Jurkat, Clone E6-1 (cell line): ENCODE data around the gene TMEM132D. TPM values are rescaled to one million over a fixed set of nuclear protein-coding genes. Genes with fewer than 3 reads are reported as not detected.
A peak's percentile ranks its signal among the peaks of the same experiment; 100 is the strongest.
"Not testable (repeated sequence)": the region's sequence is repeated elsewhere in the genome, so short reads cannot be mapped to it uniquely, and the experiment has no call there.

Experiments used
- DNase-seq: peaks from one replicate; pipeline ENCODE4 v3.0.0-alpha.2; 2011; ENCODE audit warnings: low read depth, low spot score
- H3K4me3 ChIP-seq: 2 replicates; pipeline ENCODE4 v1.5.1; 2011; ENCODE audit warnings: mild to moderate bottlenecking, low read length, control low read depth, moderate library complexity
- polyA plus RNA-seq: library from polyadenylated mRNA; unstranded; fragments of >200 nt; gene quantifications from one replicate; pipeline ENCODE4 v1.2.1, GENCODE V29; 2012; ENCODE audit warnings: missing spikeins; ENCODE audit not compliant: insufficient read length, insufficient read depth

The TMEM132D gene
- not detected for polyA plus RNA-seq

- DNase-seq: no peak
- H3K4me3 ChIP-seq: no peak within 1 kb of the TSS
These were observed at the start of gene TMEM132D for GRCh38 chr12:129903956-129904829. Gene TMEM132D (minus strand): TSS chr12:129904025.

- no peak overlapping the region for H3K4me3 ChIP-seq
- no peak for DNase-seq
These were observed 45.8 kb upstream of the TMEM132D start for GRCh38 chr12:129949651-129950050.

- no peak overlapping the region for H3K4me3 ChIP-seq
- DNase-seq: no peak
These were observed 37.8 kb upstream of the TMEM132D start for GRCh38 chr12:129941618-129942017.

GRCh38 chr12:129938089-129938488 lies 34.3 kb upstream of the TMEM132D start:
- H3K4me3 ChIP-seq: no peak overlapping the region
- DNase-seq: no peak

DNA sequence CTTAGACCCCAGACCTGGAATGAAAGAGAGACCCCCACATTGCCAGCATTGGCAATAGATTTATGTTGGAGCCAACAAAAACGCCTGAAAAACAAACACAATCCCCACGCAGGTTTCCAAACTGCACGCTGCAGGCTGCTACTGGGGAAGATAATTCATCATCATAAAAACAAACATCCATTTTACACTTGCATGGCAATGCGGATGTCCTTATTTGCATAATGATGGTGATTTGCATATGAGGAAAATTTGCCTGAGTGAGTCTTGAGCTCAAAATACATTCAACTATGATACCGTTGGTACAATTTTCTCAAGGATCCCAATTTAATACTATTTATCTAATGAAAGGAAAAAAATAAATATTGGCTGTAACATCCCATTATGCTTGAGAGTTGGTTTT lies 33.6 kb upstream of the TMEM132D start:
- no peak overlapping the region for H3K4me3 ChIP-seq
- no peak for DNase-seq

DNA sequence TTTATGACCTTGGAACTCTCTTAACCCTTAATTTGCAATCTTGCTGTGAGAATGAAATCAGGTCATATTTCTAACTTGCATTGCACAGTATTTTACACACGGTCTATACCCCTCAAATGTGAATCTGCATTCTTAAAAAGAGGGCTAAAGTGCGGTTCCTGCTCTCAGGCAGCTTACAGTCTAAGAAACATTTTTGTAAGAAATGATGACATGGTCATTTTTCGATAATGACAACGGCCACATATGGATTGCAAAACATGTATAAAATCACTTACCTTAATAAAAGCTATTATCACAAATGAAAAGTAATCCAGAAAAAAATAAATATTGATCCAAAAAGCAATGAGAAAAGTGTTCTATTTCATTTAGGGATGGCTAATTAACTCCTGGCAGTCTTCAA lies 24.8 kb upstream of the TMEM132D start:
- no peak for DNase-seq
- H3K4me3 ChIP-seq: no peak overlapping the region

DNA sequence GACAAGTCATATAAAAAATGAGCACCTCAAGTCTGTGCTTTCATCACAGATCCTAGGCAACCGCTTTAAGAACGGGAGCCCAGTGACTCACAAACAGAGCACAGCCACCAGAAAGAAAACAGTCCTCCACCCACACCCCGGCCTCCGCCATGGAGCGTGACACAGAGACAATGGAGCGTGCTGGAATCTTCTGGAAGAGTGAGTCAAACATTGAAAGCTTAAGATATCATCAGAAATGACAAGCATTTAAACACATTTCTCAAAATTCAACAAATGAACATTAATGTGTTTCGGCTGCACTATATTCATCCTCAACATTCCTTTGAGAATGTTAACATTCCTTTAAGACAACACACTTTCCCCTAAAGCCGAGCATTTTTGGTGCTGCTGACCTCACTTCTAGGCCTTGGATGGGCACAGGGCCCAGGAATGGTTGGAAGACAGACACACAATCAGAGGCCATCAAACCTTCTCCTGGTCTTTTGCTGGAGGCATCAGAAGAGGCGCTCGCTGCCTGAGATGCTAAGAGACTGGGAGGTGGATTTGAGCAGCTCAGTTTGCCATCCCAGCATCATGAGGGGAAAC lies 23.6 kb upstream of the TMEM132D start:
- no peak for DNase-seq
- H3K4me3 ChIP-seq: no peak overlapping the region

DNA sequence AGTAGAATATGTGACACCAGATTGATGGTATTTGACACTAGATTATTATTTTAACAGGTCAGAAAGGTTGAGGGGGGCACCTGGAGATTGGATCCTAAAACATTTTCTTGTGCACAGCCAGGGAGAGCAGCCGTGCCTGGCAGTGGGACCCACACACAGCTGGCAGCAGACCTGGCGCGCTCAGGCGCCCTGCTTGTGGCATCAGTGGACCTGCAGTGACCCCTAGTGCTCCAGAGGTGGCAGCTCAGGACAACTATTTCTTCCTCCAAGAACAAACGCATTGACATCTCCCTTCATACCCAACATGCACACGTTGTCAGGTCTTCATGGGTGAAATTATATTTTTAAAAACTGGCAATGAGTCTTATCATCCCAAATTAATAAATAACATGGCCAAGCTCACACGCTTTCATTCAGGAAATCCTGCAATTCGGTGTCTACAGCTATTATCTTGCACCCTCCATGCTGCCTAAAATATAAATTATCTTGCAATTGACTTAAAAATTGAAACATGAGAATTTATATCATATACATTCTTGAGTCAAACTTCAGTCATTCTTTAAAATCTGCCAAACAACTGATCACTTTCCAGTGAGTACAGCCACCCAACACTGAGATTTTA lies 7.7 kb upstream of the TMEM132D start:
- DNase-seq: peak; percentile 54
- no peak overlapping the region for H3K4me3 ChIP-seq

- no peak overlapping the region for H3K4me3 ChIP-seq
These were observed 5.5 kb upstream of the TMEM132D start for GRCh38 chr12:129909051-129910020.

DNA sequence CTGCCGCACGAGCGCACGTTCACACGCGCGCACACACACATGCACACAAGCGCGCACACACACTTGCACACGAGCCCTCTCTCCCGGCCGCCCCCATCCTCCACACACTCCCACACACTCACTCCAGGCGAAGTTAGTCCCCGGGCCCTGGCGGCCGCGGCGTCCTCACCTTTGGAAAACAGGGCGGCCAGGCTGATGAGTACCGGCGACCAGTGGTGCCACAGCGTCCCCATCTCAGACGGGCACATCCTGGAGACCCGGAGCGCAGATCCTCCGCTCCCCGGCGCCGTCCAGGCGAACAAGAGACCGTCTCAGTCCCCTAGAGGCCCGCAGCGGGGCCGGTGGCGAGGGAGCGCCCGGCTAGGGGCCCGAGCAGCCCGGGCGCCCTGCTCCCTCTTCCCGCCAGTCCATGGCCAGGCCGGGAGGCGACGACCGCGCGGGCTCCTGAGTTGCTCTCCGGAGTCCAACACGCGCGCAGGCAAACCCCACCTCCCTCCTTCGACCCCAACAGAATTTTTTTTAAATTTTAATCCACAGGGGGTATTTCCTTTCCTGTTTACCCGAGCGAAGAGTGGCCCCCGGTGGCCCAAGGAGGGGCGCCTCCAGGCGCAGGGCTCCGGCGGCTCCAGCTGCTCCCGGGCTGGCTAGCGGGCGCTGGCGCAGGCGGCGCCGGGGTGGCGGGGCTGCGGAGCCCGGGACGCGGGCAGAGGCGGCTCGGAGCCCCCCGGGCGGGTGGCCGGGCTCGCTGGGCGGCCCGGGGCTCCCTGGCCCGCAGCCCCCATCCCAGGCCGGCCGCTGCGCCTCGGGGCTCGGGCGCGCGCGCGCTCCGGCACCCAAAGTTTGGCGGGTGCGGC lies 506 bp downstream of the TMEM132D start:
- no peak overlapping the region for H3K4me3 ChIP-seq
- DNase-seq: no peak

More at GRCh38 chr12:129909051-129910020, 5.5 kb upstream of the TMEM132D start:
- DNase-seq: no peak

DNA sequence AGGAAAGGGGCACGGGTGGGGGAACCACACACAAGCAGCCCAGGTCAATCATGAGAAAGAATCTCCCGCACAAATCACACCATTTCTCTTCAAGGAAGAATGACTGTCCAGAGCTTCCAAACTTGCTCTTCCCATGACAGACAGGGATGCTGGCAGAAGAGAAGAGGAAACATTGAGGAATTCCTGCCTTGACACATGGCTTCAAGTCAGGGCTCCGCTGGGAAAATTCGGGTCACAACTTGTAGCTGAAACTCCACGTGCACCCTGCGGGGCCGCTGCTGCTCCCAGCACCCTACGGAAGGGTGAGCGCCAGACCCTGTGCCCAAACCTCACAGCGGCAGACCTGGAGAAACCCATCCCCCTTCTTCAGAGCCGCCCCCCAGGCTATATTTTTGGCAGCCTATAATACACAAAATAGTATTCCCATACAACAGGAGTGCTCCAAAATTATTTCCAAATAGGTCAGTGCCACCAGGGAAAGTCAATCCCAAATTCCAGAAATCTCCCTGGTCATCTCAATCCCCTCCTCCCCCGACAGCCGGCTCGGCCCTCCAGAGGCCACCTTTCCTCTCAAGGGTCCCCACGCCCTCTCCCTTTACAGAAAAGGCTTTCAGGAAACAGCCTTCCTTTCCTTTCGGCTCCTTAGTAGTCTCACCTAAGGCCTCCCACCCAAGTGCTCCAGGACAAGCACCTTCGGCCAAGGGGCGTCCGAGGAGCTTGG lies 1.3 kb downstream of the TMEM132D start:
- no peak for DNase-seq
- H3K4me3 ChIP-seq: no peak overlapping the region

DNA sequence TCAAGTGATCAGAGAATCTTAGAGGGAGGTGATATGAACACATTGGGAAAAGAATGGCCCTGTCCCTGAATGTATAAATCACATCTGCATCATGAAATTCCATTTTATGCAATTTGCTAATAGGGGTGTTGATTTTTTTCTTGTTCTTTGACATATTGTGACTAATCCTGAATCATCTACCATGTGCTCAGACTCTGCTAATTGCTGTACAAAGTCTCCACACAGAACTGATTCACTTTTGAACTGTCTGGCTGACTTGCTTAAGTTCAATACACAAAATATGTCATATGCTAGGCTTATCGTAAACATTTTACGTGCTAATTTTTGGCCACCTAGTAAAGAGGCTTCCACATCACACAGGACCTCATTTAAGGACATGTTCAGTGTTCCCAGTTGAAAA lies 2.6 kb downstream of the TMEM132D start:
- no peak overlapping the region for H3K4me3 ChIP-seq
- no peak for DNase-seq

DNA sequence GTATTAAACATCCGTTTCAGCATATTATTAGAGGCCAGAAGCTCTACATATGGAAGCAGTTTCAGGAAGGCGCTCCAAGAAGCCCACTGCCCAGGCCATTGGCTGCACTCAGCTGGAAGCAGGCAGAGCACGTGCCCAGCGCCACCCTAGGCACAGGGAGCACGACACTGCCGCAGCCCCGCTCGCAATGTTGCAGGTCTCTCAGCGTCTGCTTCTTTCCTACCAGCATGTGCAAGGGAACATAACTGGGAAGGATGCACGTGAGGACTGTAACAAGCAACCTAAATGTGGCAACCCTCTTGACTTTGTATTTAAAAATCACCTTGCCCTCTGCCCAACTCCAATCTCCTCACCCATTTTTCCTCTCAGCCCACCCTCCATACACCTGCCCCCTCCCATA lies 3.5 kb downstream of the TMEM132D start:
- DNase-seq: no peak
- H3K4me3 ChIP-seq: no peak overlapping the region

DNA sequence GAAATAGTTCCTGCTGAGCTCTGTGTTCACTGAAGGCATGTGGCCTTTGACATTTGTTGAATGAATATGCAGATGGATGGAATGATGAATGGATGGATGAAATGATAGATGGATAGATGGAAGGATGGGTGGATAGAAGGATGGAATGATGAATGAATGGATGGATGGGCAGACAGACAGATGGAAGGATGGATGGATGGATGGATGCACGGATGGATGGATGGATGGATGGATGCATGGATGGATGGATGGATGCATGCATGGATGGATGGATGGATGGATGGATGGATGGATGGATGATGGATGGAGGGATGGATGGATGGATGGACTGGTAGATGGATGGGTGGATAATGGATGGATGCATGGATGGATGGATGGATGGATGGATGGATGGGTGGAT lies 4.8 kb downstream of the TMEM132D start:
- not testable (repeated sequence) for DNase-seq, H3K4me3 ChIP-seq

DNA sequence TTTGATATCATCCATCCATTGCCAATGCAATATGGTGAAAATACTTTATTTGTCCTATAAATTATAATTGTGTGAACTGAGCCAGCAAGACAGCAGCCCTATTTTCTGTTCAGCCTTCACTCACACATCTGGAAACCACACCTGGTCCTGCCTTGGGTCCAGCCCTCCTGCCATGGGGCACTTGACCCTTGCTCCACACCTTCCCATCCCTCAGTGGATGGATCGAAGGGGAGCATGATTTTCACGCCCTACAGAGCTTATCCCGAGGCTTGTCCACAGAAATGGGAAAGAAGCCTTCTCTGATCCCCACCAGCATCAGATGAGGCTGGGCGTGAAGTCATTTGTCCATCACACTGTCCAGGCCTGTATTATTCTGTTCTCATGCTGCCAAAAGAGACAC lies 10.1 kb downstream of the TMEM132D start:
- DNase-seq: no peak

DNA sequence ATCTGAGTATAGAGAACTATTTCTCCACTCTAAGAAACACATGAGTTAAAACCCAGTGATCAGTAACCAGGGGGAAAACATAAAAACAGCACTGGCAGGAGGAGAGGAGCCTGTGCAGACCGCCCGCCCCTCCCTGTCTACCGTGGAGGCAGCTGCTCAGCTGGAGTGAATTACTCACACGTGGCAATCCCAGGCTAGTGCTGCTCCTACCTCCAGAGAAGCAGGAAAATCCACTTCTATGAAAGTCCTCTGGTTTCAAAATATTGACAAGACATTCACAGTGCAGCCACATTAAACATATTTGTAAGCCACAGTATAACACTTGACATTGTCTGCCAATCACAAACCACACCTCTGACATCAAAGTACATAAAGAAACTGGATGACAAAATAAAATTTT lies 16.7 kb downstream of the TMEM132D start:
- H3K4me3 ChIP-seq: no peak overlapping the region
- no peak for DNase-seq

More for the DNA sequence above, 10.1 kb downstream of the TMEM132D start:
- H3K4me3 ChIP-seq: no peak overlapping the region

DNA sequence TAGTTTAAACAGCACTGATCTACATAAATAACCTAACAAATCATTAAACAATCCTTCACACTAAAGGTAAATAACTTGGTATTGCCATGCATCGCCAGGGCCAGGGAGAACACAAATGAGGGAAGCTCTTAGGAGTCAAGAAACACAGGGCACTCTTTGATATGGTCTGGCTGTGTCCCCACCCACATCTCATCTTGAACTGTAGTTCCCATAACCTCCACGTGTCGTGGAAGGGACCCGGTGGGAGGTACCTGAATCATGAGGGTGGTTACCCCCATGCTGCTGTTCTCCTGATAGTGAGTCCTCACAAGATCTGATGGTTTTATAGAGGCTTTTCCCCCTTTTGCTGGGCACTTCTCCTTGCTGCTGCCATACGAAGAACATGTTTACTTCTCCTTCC lies 17.3 kb downstream of the TMEM132D start:
- no peak overlapping the region for H3K4me3 ChIP-seq
- DNase-seq: no peak

- no peak overlapping the region for H3K4me3 ChIP-seq
These were observed 18.5 kb downstream of the TMEM132D start for GRCh38 chr12:129885287-129885686.

More at GRCh38 chr12:129885287-129885686, 18.5 kb downstream of the TMEM132D start:
- DNase-seq: no peak
